HEK293 (cell line): ENCODE results near the gene LPIN3.

Experiments
- CTCF ChIA-PET: fragments of 350-600 bp; formaldehyde crosslinking; extraction: SDS; loops from one replicate; lab custom pipeline; 2021; ENCODE audit warnings: antibody characterized with exemption; lab: Yijun Ruan, JAX
- POLR2A ChIA-PET: fragments of 300-600 bp; formaldehyde crosslinking; extraction: SDS; loops from one replicate; lab custom pipeline; 2020; ENCODE audit warnings: antibody characterized with exemption, inconsistent platforms; lab: Yijun Ruan, JAX
- H3K27ac ChIP-seq: fragments of 200-500 bp; sonication (Bioruptor generic); 2 replicates; pipeline ENCODE4 v1.5.1; 2014; ENCODE audit warnings: low read depth, low read length, control low read depth, inconsistent platforms; ENCODE audit errors: extremely low read depth
- H3K36me3 ChIP-seq, 2 experiments: fragments of 200-500 bp in 1 of 2; sonication (Bioruptor generic) in 1 of 2; 1 replicate in 1 of 2; 2 replicates in 1 of 2; pipeline ENCODE4 v1.5.1; 2014 to 2017; ENCODE audit warnings: inconsistent platforms in 2 of 2, low read length in 2 of 2; ENCODE audit not compliant: control insufficient read depth in 2 of 2, insufficient read depth in 1 of 2
- H3K4me1 ChIP-seq: fragments of 200-500 bp; sonication (Bioruptor generic); 2 replicates; pipeline ENCODE4 v1.5.1; 2014; ENCODE audit warnings: mild to moderate bottlenecking, low read length, inconsistent platforms; ENCODE audit not compliant: control insufficient read depth, insufficient read depth
- H3K4me3 ChIP-seq: 2 replicates; pipeline ENCODE4 v1.5.1; 2011; ENCODE audit warnings: low read depth, mild to moderate bottlenecking, control low read depth, low read length, moderate library complexity
- H3K9me3 ChIP-seq: fragments of 200-500 bp; sonication (Bioruptor generic); 2 replicates; pipeline ENCODE4 v1.5.1; 2014; ENCODE audit warnings: low read depth, low read length, inconsistent platforms; ENCODE audit not compliant: control insufficient read depth, insufficient read depth
- KLF8 ChIP-seq: fragments of 450-650 bp; formaldehyde crosslinking; IDR thresholded peaks from 2 replicates; pipeline ENCODE4 v1.5.1; 2016; ENCODE audit warnings: missing biosample characterization, missing genetic modification characterization
- MZF1 ChIP-seq: fragments of 450-650 bp; formaldehyde crosslinking; IDR thresholded peaks from 2 replicates; pipeline ENCODE4 v1.5.1; 2017; ENCODE audit warnings: missing biosample characterization, missing genetic modification characterization, borderline replicate concordance
- PRDM6 ChIP-seq: fragments of 450-650 bp; formaldehyde crosslinking; IDR thresholded peaks from 2 replicates; pipeline ENCODE4 v1.5.1; 2017; ENCODE audit warnings: missing biosample characterization, missing genetic modification characterization
- SCRT2 ChIP-seq: fragments of 450-650 bp; formaldehyde crosslinking; IDR thresholded peaks from 2 replicates; pipeline ENCODE4 v1.5.1; 2016; ENCODE audit warnings: missing biosample characterization, missing genetic modification characterization
- TCF7L2 ChIP-seq: IDR thresholded peaks from 2 replicates; pipeline ENCODE4 v1.6.1; 2011; ENCODE audit warnings: low read depth, mild to moderate bottlenecking, inconsistent platforms, low read length, moderate library complexity, borderline replicate concordance
- TRIM28 ChIP-seq: IDR thresholded peaks from 2 replicates; pipeline ENCODE4 v1.6.1; 2011; ENCODE audit warnings: low read length, control low read depth, borderline replicate concordance
- YY1 ChIP-seq: fragments of 450-650 bp; formaldehyde crosslinking; IDR thresholded peaks from 2 replicates; pipeline ENCODE4 v1.5.1; 2018; ENCODE audit warnings: missing biosample characterization, missing genetic modification characterization
- ZBTB49 ChIP-seq: fragments of 450-650 bp; formaldehyde crosslinking; IDR thresholded peaks from 2 replicates; pipeline ENCODE4 v1.5.1; 2016; ENCODE audit warnings: missing biosample characterization, missing genetic modification characterization, low read depth
- ZEB2 ChIP-seq: fragments of 450-650 bp; formaldehyde crosslinking; IDR thresholded peaks from 2 replicates; pipeline ENCODE4 v1.5.1; 2016; ENCODE audit warnings: missing biosample characterization, missing genetic modification characterization
- ZFHX2 ChIP-seq: fragments of 450-650 bp; formaldehyde crosslinking; conservative IDR thresholded peaks from 2 replicates; pipeline ENCODE4 v1.5.1; 2016; ENCODE audit warnings: missing biosample characterization, missing genetic modification characterization
- ZNF155 ChIP-seq: fragments of 450-650 bp; formaldehyde crosslinking; IDR thresholded peaks from 2 replicates; pipeline ENCODE4 v1.5.1; 2016; ENCODE audit warnings: missing biosample characterization, missing genetic modification characterization
- ZNF174 ChIP-seq: fragments of 450-650 bp; formaldehyde crosslinking; IDR thresholded peaks from 2 replicates; pipeline ENCODE4 v1.5.0; 2017; ENCODE audit warnings: missing biosample characterization, mild to moderate bottlenecking, missing genetic modification characterization
- ZNF184 ChIP-seq: fragments of 450-650 bp; IDR thresholded peaks from 2 replicates; pipeline ENCODE4 v1.5.1; 2018; ENCODE audit warnings: missing biosample characterization, mild to moderate bottlenecking, missing genetic modification characterization
- ZNF223 ChIP-seq: fragments of 450-650 bp; formaldehyde crosslinking; IDR thresholded peaks from 2 replicates; pipeline ENCODE4 v1.5.1; 2016; ENCODE audit warnings: missing biosample characterization, missing genetic modification characterization
- ZNF341 ChIP-seq: fragments of 450-650 bp; formaldehyde crosslinking; IDR thresholded peaks from 2 replicates; pipeline ENCODE4; 2016; ENCODE audit warnings: low read depth, missing biosample characterization, missing genetic modification characterization
- ZNF580 ChIP-seq: fragments of 450-650 bp; formaldehyde crosslinking; IDR thresholded peaks from 2 replicates; pipeline ENCODE4 v1.5.1; 2016; ENCODE audit warnings: missing biosample characterization, missing genetic modification characterization
- ZNF843 ChIP-seq: fragments of 450-650 bp; formaldehyde crosslinking; IDR thresholded peaks from 2 replicates; pipeline ENCODE4 v1.5.1; 2016; ENCODE audit warnings: missing biosample characterization, missing genetic modification characterization
- TF ChIP-seq, protein P1 (sequence below): fragments of 450-650 bp; formaldehyde crosslinking; IDR thresholded peaks from 2 replicates; pipeline ENCODE4 v1.5.1; 2017; ENCODE audit warnings: missing biosample characterization, missing genetic modification characterization

LPIN3 gene

GRCh38 chr20:41373931-41374920 lies 33.6 kb downstream of the LPIN3 start:
- POLR2A ChIA-PET: interaction anchor here (0.7 kb wide), 1 partner anchor 15 kb away, joined by 6 read pairs; no protein-coding TSS in a partner anchor
- CTCF ChIA-PET: interaction anchor here (0.7 kb wide), 1 partner anchor 553 kb away, joined by 3 read pairs; no protein-coding TSS in a partner anchor
- no peaks in the 10 kb centered on the region for H3K9me3 ChIP-seq
- no peak overlapping the region for H3K27ac ChIP-seq
- H3K4me3 ChIP-seq: no peak overlapping the region
- H3K36me3 ChIP-seq: no peaks in the 10 kb centered on the region
- 0 out of 2 replicates have a peak, but pooled peaks have one; percentile 13 for TF ChIP-seq ZFHX2 (tag by site-specific recombination)
- TF ChIP-seq TCF7L2: no peak
- TF ChIP-seq, all 188 proteins: peak for 1
- H3K4me1 ChIP-seq: no peaks in the 10 kb centered on the region

- POLR2A ChIA-PET: no interaction called here
- Histone ChIP-seq H3K4me3 (no peak overlapping the region), H3K9me3 (no peaks in the 10 kb centered on the region), H3K36me3 (no peaks in the 10 kb centered on the region), H3K27ac (no peak overlapping the region), H3K4me1 (no peaks in the 10 kb centered on the region)
- TF ChIP-seq MZF1 (tag by site-specific recombination) (no peak), KLF8 (no peak), ZNF223 (tag by site-specific recombination) (no peak), ZNF341 (tag by site-specific recombination) (no peak), ZEB2 (tag by site-specific recombination) (no peak), ZNF184 (tag by site-specific recombination) (no peak), ZNF174 (no peak), SCRT2 (tag by site-specific recombination) (no peak), ZNF580 (no peak), PRDM6 (tag by site-specific recombination) (no peak), TRIM28 (no peak), ZNF155 (tag by site-specific recombination) (no peak), YY1 (no peak), ZNF843 (tag by site-specific recombination) (no peak), ZBTB49 (tag by site-specific recombination) (no peak)
- TF ChIP-seq, protein P1, sequence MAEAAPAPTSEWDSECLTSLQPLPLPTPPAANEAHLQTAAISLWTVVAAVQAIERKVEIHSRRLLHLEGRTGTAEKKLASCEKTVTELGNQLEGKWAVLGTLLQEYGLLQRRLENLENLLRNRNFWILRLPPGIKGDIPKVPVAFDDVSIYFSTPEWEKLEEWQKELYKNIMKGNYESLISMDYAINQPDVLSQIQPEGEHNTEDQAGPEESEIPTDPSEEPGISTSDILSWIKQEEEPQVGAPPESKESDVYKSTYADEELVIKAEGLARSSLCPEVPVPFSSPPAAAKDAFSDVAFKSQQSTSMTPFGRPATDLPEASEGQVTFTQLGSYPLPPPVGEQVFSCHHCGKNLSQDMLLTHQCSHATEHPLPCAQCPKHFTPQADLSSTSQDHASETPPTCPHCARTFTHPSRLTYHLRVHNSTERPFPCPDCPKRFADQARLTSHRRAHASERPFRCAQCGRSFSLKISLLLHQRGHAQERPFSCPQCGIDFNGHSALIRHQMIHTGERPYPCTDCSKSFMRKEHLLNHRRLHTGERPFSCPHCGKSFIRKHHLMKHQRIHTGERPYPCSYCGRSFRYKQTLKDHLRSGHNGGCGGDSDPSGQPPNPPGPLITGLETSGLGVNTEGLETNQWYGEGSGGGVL (tag by site-specific recombination): no peak
- CTCF ChIA-PET: no interaction called here
Measured at GRCh38 chr20:41375846-41376245, 35.2 kb downstream of the LPIN3 start.
